IMR-90 (cell line): ENCODE results near the gene GOLGA6C. TPM values are rescaled to one million over a fixed set of nuclear protein-coding genes. Genes with fewer than 3 reads are reported as not detected.
"Not testable (repeated sequence)": the region's sequence is repeated elsewhere in the genome, so short reads cannot be mapped to it uniquely, and the experiment has no call there.

ENCODE experiments used
- ATAC-seq: fragments of 200-7000 bp; cut with Tn5 transposase; 2 replicates; pipeline ENCODE4 v1.9.1; 2020; ENCODE audit warnings: low read depth, mild to moderate bottlenecking, moderate library complexity
- BruUV-seq: library from RNA; stranded (reverse); fragments of 400-500 nt; replicated peaks from 2 replicates; lab custom pipeline; 2021; lab: Mats Ljungman, UMichigan
- CTCF ChIA-PET: fragments of 300-600 bp; formaldehyde crosslinking; extraction: SDS; loops from one replicate; lab custom pipeline; 2021; ENCODE audit warnings: antibody characterized with exemption; lab: Yijun Ruan, JAX
- POLR2A ChIA-PET: fragments of 300-600 bp; sonication (Branson Sonifier 250); formaldehyde crosslinking; loops from one replicate; lab custom pipeline; 2022; ENCODE audit warnings: antibody characterized with exemption; ENCODE audit not compliant: unreplicated experiment; lab: Charles Lee
- DNase-seq: peaks from one replicate; pipeline ENCODE4 v3.0.0; 2013
- H2AFZ ChIP-seq: replicated peaks from 2 replicates; pipeline ENCODE3; 2013; ENCODE audit warnings: low read length, mild to moderate bottlenecking; ENCODE audit not compliant: poor library complexity
- H2AK5ac ChIP-seq: 2 replicates; pipeline ENCODE4 v1.6.1; 2013; ENCODE audit warnings: low read depth, low read length, inconsistent platforms
- H2AK9ac ChIP-seq: replicated peaks from 2 replicates; pipeline ENCODE3; 2013; ENCODE audit warnings: mild to moderate bottlenecking, low read depth, low read length, moderate library complexity; ENCODE audit not compliant: poor library complexity
- H2BK120ac ChIP-seq: 2 replicates; pipeline ENCODE4 v1.6.1; 2013; ENCODE audit warnings: low read depth, low read length, inconsistent platforms
- H2BK15ac ChIP-seq: 3 replicates; pipeline ENCODE4 v1.6.1; 2013; ENCODE audit warnings: low read depth, low read length, inconsistent platforms
- H2BK20ac ChIP-seq: 2 replicates; pipeline ENCODE4 v1.6.1; 2013; ENCODE audit warnings: low read depth, mild to moderate bottlenecking, inconsistent platforms, low read length, moderate library complexity
- H2BK5ac ChIP-seq: 2 replicates; pipeline ENCODE4 v1.6.1; 2013; ENCODE audit warnings: mild to moderate bottlenecking, low read depth, low read length, inconsistent platforms; ENCODE audit not compliant: poor library complexity, severe bottlenecking
- H3K14ac ChIP-seq: replicated peaks from 2 replicates; pipeline ENCODE4 v1.6.1; 2013; ENCODE audit warnings: low read depth, low read length, inconsistent platforms
- H3K18ac ChIP-seq: 2 replicates; pipeline ENCODE4 v1.6.1; 2013; ENCODE audit warnings: low read depth, low read length, control low read depth
- H3K23ac ChIP-seq: 2 replicates; pipeline ENCODE4 v1.6.1; 2013; ENCODE audit warnings: low read depth, low read length, inconsistent platforms
- H3K27ac ChIP-seq: 2 replicates; pipeline ENCODE4 v1.5.1; 2013; ENCODE audit warnings: mild to moderate bottlenecking, control low read depth, low read length; ENCODE audit not compliant: insufficient read depth
- H3K27me3 ChIP-seq: 2 replicates; pipeline ENCODE4 v1.6.1; 2013; ENCODE audit warnings: low read length; ENCODE audit not compliant: control insufficient read depth, insufficient read depth
- H3K36me3 ChIP-seq: 2 replicates; pipeline ENCODE4 v1.6.1; 2013; ENCODE audit warnings: low read length, mixed read lengths; ENCODE audit not compliant: control insufficient read depth, insufficient read depth
- H3K4ac ChIP-seq: 2 replicates; pipeline ENCODE4 v1.6.1; 2013; ENCODE audit warnings: low read depth, low read length, inconsistent platforms
- H3K4me1 ChIP-seq: 2 replicates; pipeline ENCODE4 v1.6.1; 2013; ENCODE audit warnings: low read length, mixed read lengths; ENCODE audit not compliant: control insufficient read depth, insufficient read depth
- H3K4me2 ChIP-seq: 2 replicates; pipeline ENCODE4 v1.6.1; 2013; ENCODE audit warnings: low read depth, mild to moderate bottlenecking, control low read depth, low read length, moderate library complexity
- H3K4me3 ChIP-seq: 2 replicates; pipeline ENCODE4 v1.5.1; 2013; ENCODE audit warnings: low read depth, mild to moderate bottlenecking, control low read depth, low read length, moderate library complexity; ENCODE audit not compliant: insufficient read depth
- H3K56ac ChIP-seq: 2 replicates; pipeline ENCODE4 v1.6.1; 2013; ENCODE audit warnings: low read length, inconsistent platforms; ENCODE audit not compliant: insufficient read depth; ENCODE audit errors: extremely low read depth
- H3K79me1 ChIP-seq, 2 experiments: 2 replicates each; pipeline ENCODE4 v1.6.1; 2013; ENCODE audit warnings: low read length in 2 of 2, inconsistent platforms in 1 of 2, low read depth in 1 of 2
- H3K9ac ChIP-seq: 2 replicates; pipeline ENCODE4 v1.6.1; 2013; ENCODE audit warnings: low read depth, low read length, control low read depth
- H3K9me1 ChIP-seq: 2 replicates; pipeline ENCODE4 v1.6.1; 2013; ENCODE audit warnings: low read length, inconsistent platforms; ENCODE audit not compliant: insufficient read depth
- H3K9me3 ChIP-seq: 2 replicates; pipeline ENCODE4 v1.6.1; 2013; ENCODE audit warnings: low read length; ENCODE audit not compliant: control insufficient read depth, insufficient read depth
- H4K20me1 ChIP-seq: 2 replicates; pipeline ENCODE4 v1.6.1; 2013; ENCODE audit warnings: low read length, inconsistent platforms; ENCODE audit not compliant: insufficient read depth
- H4K5ac ChIP-seq: 2 replicates; pipeline ENCODE4 v1.6.1; 2013; ENCODE audit warnings: mild to moderate bottlenecking, low read depth, low read length, control low read depth
- H4K8ac ChIP-seq, 2 experiments: 2 replicates each; pipeline ENCODE4 v1.6.1; 2013; ENCODE audit warnings: low read depth in 2 of 2, low read length in 2 of 2, control low read depth in 1 of 2, inconsistent platforms in 1 of 2
- H4K91ac ChIP-seq: 2 replicates; pipeline ENCODE4 v1.6.1; 2013; ENCODE audit warnings: low read depth, low read length, inconsistent platforms; ENCODE audit not compliant: insufficient read depth
- WGBS, 2 experiments: methylation state at CpG; one replicate each; pipeline versions ENCODE4 v1.1.5 to v1.1.7; 2013; ENCODE audit warnings: missing lambda C conversion rate in 2 of 2; ENCODE audit not compliant: insufficient read length in 1 of 2; ENCODE audit errors: extremely low coverage in 2 of 2; 5-methylcytosine and 5-hydroxymethylcytosine counted together
- dilution Hi-C: fragments of 300-500 bp; cut with HindIII; formaldehyde crosslinking; loops from one replicate; pipeline ENCODE4 v1.14.3; 2018; ENCODE audit warnings: low sequenced_read_pairs; ENCODE audit not compliant: unreplicated experiment
- in situ Hi-C: fragments of 300-500 bp; cut with MboI; formaldehyde crosslinking; loops from 3 replicates; pipeline ENCODE4 v1.14.3; 2019; ENCODE audit warnings: low sequenced_read_pairs, inconsistent platforms, mixed read lengths
- intact Hi-C: fragments of 100-400 bp; cut with micrococcal nuclease; formaldehyde crosslinking; loops from 2 replicates; pipeline ENCODE4 v1.10.0; 2022
- polyA plus RNA-seq, 3 experiments: library from polyadenylated mRNA; depleted of rRNA; stranded (reverse); fragments of >200 nt; gene quantifications; 2 replicates each; pipeline ENCODE4 v1.2.3, GENCODE V29; 2012; ENCODE audit warnings: low replicate concordance in 1 of 3
- total RNA-seq: library from RNA; depleted of rRNA; stranded (reverse); fragments of >200 nt; gene quantifications from 2 replicates; pipeline ENCODE4 v1.2.3, GENCODE V29; 2012

GOLGA6C gene
- total and polyA plus RNA-seq, 2 of the 4 experiments (the other 2 are of a cell fraction), result not detected

GRCh38 chr15:75302753-75303152, 44.6 kb downstream of the GOLGA6C start:
- H3K36me3 ChIP-seq, H2BK120ac ChIP-seq, H3K9me3 ChIP-seq, dilution Hi-C loops, POLR2A ChIA-PET, H3K4me3 ChIP-seq, H3K9ac ChIP-seq, H2BK5ac ChIP-seq, H2AFZ ChIP-seq, H3K4me2 ChIP-seq, CTCF ChIA-PET, H2BK15ac ChIP-seq, H3K79me1 ChIP-seq, H2AK9ac ChIP-seq, H4K8ac ChIP-seq, H4K91ac ChIP-seq, H2BK20ac ChIP-seq, H3K56ac ChIP-seq, BruUV-seq, H3K18ac ChIP-seq, DNase-seq, H3K23ac ChIP-seq, in situ Hi-C loops, H4K20me1 ChIP-seq, H3K9me1 ChIP-seq, H4K5ac ChIP-seq, H3K4me1 ChIP-seq, H3K27ac ChIP-seq, H2AK5ac ChIP-seq, H3K14ac ChIP-seq, H3K4ac ChIP-seq, ATAC-seq: not testable (repeated sequence)
- intact Hi-C loops, result loop anchor here (10.0 kb wide), 2 partner anchors 58 to 278 kb away; partner anchors contain the start of gene PPCDC
- WGBS, 2 experiments, result no CpG with 5 or more reads among the region's 4 CpGs
- peaks cover 26% of the 10 kb centered on the region for H3K27me3 ChIP-seq
